ENCODE measurements around the gene MAPK9.

The MAPK9 gene

DNA sequence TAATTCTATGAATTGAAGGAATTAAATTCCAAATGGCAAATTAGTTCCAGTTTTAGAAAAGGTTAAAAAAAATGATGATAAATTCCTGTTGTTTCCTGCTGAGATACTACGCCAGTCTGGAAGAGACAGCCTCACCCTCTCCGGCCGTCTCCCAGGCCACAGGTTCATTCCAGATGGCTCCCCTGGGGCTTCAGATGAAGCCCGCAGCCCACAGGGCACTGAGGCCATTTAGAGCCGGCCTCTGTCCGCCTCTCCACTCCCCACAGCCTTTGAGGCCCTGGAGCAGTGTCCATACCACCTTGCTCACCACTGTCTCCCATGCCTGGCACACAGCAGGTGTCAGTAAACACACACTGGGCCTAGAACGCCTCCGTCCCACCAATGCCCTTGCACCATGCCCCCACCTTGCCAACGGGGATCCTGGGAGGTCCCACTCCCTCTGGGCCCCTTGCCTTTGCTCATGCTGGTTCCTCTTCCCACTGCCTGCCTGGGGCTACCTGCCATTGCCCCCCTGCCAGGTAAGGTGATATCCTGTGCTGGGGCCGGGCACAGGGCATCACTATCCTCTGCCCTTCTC is 35.2 kb upstream of the MAPK9 start:
- DNase-seq (ENCODE audit: low read depth) = no peak
- H3K4me3 ChIP-seq (ENCODE audit: low read depth, low read length) = no peak overlapping the region
- TF ChIP-seq, protein P1, sequence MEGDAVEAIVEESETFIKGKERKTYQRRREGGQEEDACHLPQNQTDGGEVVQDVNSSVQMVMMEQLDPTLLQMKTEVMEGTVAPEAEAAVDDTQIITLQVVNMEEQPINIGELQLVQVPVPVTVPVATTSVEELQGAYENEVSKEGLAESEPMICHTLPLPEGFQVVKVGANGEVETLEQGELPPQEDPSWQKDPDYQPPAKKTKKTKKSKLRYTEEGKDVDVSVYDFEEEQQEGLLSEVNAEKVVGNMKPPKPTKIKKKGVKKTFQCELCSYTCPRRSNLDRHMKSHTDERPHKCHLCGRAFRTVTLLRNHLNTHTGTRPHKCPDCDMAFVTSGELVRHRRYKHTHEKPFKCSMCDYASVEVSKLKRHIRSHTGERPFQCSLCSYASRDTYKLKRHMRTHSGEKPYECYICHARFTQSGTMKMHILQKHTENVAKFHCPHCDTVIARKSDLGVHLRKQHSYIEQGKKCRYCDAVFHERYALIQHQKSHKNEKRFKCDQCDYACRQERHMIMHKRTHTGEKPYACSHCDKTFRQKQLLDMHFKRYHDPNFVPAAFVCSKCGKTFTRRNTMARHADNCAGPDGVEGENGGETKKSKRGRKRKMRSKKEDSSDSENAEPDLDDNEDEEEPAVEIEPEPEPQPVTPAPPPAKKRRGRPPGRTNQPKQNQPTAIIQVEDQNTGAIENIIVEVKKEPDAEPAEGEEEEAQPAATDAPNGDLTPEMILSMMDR (IDR thresholded peaks at IDR 0.05; ENCODE audit: low read depth, low read length, missing control alignments) = no peak

DNA sequence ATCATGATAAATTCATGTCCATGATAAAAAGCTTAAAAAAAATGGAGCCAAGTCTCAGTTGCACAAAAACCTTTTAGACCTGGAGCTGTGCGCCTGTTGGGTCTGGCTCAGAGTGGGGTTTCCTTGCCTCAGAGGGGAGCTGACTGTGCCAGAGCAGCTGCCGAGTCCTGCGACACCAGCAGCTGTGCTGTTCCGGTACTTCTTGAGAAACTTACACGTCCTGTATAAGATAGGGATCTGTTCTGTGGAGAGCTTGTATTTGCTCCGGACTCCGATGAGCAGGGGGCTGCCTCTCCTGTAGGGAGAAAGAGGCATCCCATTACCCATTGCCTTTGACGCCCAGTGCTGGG is 32.7 kb upstream of the MAPK9 start:
- no peak for DNase-seq (ENCODE audit: low read depth)
- TF ChIP-seq, protein P1 (IDR thresholded peaks at IDR 0.05; ENCODE audit: low read depth, low read length, missing control alignments) = no peak
- no peak overlapping the region for H3K4me3 ChIP-seq (ENCODE audit: low read depth, low read length)

DNA sequence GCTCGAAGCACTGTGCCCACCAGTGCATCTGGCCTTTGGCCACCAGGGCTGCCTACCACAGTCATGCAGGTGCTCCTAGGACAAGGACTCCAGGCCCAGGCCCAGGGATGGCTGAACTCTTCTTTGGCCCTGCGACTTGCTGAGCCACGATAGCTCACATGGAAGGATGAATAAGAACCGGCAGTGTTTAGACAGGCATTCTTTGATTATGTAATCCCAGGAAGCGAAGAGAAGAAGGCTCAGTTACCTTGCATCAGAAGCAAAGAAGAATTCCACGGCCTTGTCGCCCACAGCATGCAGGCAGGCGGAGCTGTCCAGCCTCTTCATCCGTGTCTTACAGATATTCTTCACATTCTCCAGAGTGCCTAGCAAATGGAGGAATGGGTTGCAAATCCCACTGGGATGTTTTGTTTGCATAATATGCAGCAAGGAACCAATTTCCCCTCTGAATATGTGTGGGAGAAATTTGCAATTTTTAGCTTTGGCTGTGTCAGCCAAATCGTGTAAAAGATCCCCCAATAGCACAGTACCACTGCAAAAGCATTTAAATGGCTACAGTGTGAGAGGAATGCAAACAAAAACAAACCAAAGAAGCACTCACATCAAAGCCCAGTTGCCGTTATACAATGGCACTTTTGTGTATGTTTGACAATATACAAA is 32.2 kb upstream of the MAPK9 start:
- TF ChIP-seq, protein P1 (IDR thresholded peaks at IDR 0.05; ENCODE audit: low read depth, low read length, missing control alignments) = no peak
- no peak for DNase-seq (ENCODE audit: low read depth)
- H3K4me3 ChIP-seq (ENCODE audit: low read depth, low read length) = no peak overlapping the region

DNA sequence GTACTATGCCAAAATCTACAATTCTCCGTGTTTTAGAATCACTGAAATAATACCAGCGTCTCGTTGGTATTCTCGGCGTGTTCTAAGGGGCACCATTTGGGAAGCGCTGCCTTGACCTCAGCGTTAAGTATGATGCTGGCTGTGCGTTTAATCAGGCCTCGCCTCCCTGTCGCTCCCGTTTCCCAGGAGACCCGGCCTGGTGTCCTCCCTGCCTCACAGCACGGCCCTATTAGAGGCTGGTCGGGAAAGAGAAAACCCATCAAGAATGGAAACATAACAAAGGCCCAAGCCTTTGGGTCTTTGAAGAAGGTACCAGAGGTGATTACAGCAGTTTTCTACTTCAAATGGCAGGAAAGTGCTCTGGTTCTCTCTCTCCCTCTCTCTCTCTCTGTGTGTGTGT is 31.3 kb upstream of the MAPK9 start:
- H3K4me3 ChIP-seq (ENCODE audit: low read depth, low read length) = no peak overlapping the region
- TF ChIP-seq, protein P1 (IDR thresholded peaks at IDR 0.05; ENCODE audit: low read depth, low read length, missing control alignments) = no peak
- no peak for DNase-seq (ENCODE audit: low read depth)

DNA sequence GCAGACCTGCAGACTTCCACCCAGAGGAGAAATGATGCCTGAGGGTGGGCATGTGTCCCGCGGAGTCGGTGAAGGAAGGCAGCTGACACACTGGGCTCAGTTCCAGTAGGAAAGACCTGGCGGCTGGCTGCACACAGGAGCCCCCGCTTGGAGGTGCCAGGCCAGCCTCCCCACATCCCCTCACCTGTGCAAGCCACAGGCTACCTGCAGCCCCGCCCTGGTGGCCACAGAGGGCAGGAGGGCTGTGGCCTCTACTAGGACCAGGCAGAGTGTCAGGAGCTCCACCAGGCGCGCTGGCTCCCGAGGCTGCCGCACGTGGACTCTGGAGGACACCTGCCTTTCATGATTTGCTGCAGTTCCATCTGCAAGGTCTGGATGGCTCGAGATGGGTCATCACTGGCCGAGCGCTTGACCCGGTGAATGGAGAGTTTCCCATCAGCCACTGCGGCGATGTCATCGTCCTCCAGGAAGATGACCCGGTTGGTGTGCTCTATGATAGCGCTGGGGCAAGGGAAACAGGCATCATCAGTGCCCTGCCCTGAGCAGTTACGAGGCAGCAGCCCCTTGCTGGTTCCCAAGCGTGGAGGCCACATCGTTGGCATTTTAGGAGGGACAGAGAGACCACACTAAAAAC is 26.7 kb upstream of the MAPK9 start:
- H3K4me3 ChIP-seq (ENCODE audit: low read depth, low read length) = no peak overlapping the region
- TF ChIP-seq, protein P1 (IDR thresholded peaks at IDR 0.05; ENCODE audit: low read depth, low read length, missing control alignments) = no peak
- no peak for DNase-seq (ENCODE audit: low read depth)

DNA sequence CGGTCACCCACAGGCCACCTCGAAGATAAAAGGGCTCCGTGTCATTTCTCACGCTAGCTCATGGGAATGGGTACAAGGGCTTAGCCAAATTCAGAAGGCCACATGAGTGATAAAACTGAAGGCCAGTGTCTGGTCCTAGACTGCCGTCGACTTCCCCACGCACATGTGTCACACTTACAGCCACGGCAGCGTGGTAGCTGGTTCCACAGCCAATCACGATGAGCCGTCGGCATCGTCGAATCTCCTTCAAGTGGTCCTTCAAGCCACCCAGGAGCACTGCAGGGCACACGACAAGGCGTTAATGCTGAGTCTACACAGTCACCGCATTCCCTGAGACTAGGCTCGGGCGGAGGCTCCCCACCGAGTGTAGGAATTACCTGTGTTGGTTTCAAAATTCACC is 24.7 kb upstream of the MAPK9 start:
- no peak for DNase-seq (ENCODE audit: low read depth)
- no peak overlapping the region for H3K4me3 ChIP-seq (ENCODE audit: low read depth, low read length)
- TF ChIP-seq, protein P1 (IDR thresholded peaks at IDR 0.05; ENCODE audit: low read depth, low read length, missing control alignments) = no peak
